Psoas muscle (tissue), 8 donors: ENCODE measurements around the gene HOXB5. TPM values are rescaled to one million over a fixed set of nuclear protein-coding genes. Genes with fewer than 3 reads are reported as not detected.

ENCODE experiments used
- ATAC-seq, 4 donors: fragments of 200-7000 bp; cut with Tn5 transposase; one replicate each; pipeline ENCODE4 v1.9.1; 2020; ENCODE audit warnings: moderate library complexity in 3 of 4, mild to moderate bottlenecking in 2 of 4
- DNase-seq, 2 donors: peaks; one replicate each; pipeline ENCODE4 v3.0.0-alpha.2; 2020
- H3K27ac ChIP-seq: fragments of 200-600 bp; one replicate; pipeline ENCODE4 v1.8.0; 2022
- H3K27me3 ChIP-seq, 3 donors: fragments of 200-600 bp in 1 of 3; one replicate each; pipeline versions ENCODE4 v1.6.1 to v1.8.0; 2013 to 2022; ENCODE audit warnings: low read length in 2 of 3, mild to moderate bottlenecking in 2 of 3, moderate library complexity in 1 of 3; ENCODE audit not compliant: insufficient read depth in 3 of 3
- H3K36me3 ChIP-seq, 2 donors: fragments of 200-600 bp in 1 of 2; one replicate each; pipeline versions ENCODE4 v1.6.1 to v1.8.0; 2013 to 2022; ENCODE audit warnings: low read depth in 1 of 2, mild to moderate bottlenecking in 1 of 2, moderate library complexity in 1 of 2; ENCODE audit not compliant: insufficient read depth in 1 of 2
- H3K4me1 ChIP-seq: fragments of 200-600 bp; one replicate; pipeline ENCODE4 v1.8.0; 2022
- H3K4me3 ChIP-seq: fragments of 200-600 bp; one replicate; pipeline ENCODE4 v1.8.0; 2022; ENCODE audit warnings: mild to moderate bottlenecking
- H3K9me3 ChIP-seq: fragments of 200-600 bp; one replicate; pipeline ENCODE4 v1.8.0; 2022
- WGBS, 3 donors: extraction: QIAGEN DNeasy Blood & Tissue Kit; methylation state at CpG; one replicate each; pipeline versions ENCODE4 v1.1.6 to v1.1.7; 2013; 5-methylcytosine and 5-hydroxymethylcytosine counted together
- intact Hi-C, 2 donors: fragments of 100-400 bp; cut with DNase I; formaldehyde crosslinking; loops; one replicate each; pipeline versions ENCODE4 v1.11.0 to v1.14.2; 2022
- polyA plus RNA-seq, 3 donors: library from polyadenylated mRNA; stranded (reverse); fragments of 200-250 nt; gene quantifications; one replicate each; pipeline ENCODE4 v1.2.3, GENCODE V29; 2013
- total RNA-seq, 4 donors: library from RNA; stranded (reverse); fragmentation: NEBNext Ultra II Directional in 2 of 4; extraction: Animal tissue kit (Norgen Biotek cat#: 25700) in 2 of 4; gene quantifications; one replicate each; pipeline versions ENCODE4 v1.2.1 to v1.2.4, GENCODE V29; 2021 to 2023
- TF ChIP-seq, protein P1 (sequence below): fragments of 200-600 bp; IDR thresholded peaks from one replicate; pipeline ENCODE4 v1.8.0; 2022; ENCODE audit warnings: antibody characterized with exemption
- donor health status: healthy with polysubstance abuse.
- donor health status: DM: no; HTN: no; CAD: no; lungs with moderate emphysema.
- donor health status: Bipolar disorder and iron deficiency.
- donor health status: healthy.
- donor health status: DM: yes; HTN: yes; CAD: no.
- donor health status: DM: no; HTN: no; CAD: no.
- donor health status: DM: no; HTN: no; CAD: no.
- donor health status: DM: yes; HTN: yes; CAD: no.

Gene HOXB5
- total and polyA plus RNA-seq, 7 donors, result 0.03 to 0.71 (median 0.20) TPM; not detected in 1

DNA sequence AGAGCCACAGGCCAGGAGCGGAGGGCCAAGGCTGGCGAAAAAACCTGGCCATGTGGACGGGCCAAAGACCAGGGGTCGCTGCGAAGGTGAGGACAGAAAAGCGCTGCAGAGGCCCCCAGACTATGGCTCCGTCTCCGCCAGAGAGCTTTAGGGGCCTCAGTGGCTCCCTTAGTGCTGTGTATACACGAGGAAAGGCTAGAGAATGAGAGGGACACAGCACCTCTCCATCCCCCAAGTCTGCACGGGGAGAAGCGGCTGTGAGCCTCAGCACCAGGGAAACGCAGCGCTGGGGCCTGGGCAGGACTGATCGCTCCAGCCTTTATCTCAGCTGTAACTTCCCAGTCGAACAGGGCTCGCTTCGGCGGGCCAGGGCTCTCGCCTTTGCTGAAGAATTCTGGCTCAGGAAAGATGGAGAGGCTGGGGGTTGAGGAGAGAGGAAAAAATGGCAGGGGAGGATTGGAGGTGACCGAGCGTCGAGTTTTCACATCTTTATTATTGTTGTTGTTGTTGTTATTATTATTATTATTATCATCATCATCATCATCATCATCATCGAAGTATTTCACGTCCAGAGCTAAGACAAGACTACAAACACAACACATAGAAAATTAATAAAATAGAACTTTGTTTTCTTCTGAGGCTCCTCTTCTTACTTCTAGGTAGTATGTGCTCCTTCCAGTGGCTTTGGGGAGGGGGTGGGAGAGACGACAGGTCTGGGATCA is 1.9 kb upstream of the HOXB5 start:
- intact Hi-C loops, result loop anchor here in 1 of 2 donors (10.0 kb wide), 1 partner anchor 571 kb away; no protein-coding TSS in a partner anchor
- DNase-seq (no peak), ATAC-seq (no peak)
- no peaks in the 10 kb centered on the region for H3K36me3 ChIP-seq
- 71 to 79% (median 75%) methylated on average over 25 of the region's 25 CpGs for WGBS, 3 donors
- no peaks in the 10 kb centered on the region for H3K9me3 ChIP-seq
- H3K4me3 ChIP-seq, result no peak overlapping the region
- H3K27me3 ChIP-seq, result peaks cover 0 to 93% (median 36%) of the 10 kb centered on the region in 3 donors
- no peak overlapping the region for H3K27ac ChIP-seq
- TF ChIP-seq, protein P1, sequence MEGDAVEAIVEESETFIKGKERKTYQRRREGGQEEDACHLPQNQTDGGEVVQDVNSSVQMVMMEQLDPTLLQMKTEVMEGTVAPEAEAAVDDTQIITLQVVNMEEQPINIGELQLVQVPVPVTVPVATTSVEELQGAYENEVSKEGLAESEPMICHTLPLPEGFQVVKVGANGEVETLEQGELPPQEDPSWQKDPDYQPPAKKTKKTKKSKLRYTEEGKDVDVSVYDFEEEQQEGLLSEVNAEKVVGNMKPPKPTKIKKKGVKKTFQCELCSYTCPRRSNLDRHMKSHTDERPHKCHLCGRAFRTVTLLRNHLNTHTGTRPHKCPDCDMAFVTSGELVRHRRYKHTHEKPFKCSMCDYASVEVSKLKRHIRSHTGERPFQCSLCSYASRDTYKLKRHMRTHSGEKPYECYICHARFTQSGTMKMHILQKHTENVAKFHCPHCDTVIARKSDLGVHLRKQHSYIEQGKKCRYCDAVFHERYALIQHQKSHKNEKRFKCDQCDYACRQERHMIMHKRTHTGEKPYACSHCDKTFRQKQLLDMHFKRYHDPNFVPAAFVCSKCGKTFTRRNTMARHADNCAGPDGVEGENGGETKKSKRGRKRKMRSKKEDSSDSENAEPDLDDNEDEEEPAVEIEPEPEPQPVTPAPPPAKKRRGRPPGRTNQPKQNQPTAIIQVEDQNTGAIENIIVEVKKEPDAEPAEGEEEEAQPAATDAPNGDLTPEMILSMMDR, result no peak
- H3K4me1 ChIP-seq, result peaks cover 10% of the 10 kb centered on the region

DNA sequence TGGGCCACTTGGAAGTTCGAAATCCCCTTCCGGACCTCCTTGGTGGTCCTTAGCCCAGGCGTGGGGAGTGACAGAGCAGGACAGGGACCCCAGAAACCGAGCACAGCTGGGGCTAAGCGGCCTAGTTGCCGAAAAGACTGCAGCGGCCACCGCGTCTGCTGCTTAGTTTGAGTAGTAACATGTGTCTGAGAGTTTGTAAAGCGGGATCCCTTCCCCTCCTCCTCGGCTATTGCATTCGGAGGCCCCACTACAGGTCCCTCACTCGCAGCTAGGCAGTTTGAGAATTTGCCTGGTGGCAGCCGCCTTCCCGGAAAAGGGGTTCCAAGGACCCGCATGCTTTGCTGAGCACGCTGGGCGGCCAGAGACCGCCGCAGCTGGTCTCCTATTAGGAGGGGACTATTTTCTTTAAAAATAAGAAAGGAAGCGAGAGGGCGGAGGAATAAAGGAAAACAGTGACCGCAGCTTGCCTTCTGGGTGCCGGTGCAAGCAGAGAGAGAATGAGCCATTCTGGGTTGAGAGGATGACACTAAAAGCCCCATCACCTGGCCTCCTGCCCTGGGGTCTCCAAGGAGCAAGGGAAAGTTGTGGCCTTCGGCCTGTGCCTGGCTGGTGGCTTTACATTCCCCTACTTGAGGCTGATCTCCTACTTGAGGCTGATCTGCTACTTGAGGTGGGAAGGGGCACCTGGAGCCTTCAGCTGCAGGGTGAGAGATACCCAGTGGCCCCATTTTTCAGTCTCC is 1.1 kb upstream of the HOXB5 start:
- H3K27me3 ChIP-seq, result peaks cover 0 to 92% (median 40%) of the 10 kb centered on the region in 3 donors
- TF ChIP-seq, protein P1, result no peak
- peaks cover 10% of the 10 kb centered on the region for H3K4me1 ChIP-seq
- H3K9me3 ChIP-seq, result no peaks in the 10 kb centered on the region
- no peaks in the 10 kb centered on the region for H3K36me3 ChIP-seq
- 66 to 76% (median 73%) methylated on average over 25 of the region's 25 CpGs for WGBS, 3 donors
- no peak overlapping the region for H3K27ac ChIP-seq
- intact Hi-C loops, result loop anchor here in 1 of 2 donors (10.0 kb wide), 1 partner anchor 570 kb away; no protein-coding TSS in a partner anchor
- ATAC-seq (no peak), DNase-seq (no peak)
- no peak overlapping the region for H3K4me3 ChIP-seq

DNA sequence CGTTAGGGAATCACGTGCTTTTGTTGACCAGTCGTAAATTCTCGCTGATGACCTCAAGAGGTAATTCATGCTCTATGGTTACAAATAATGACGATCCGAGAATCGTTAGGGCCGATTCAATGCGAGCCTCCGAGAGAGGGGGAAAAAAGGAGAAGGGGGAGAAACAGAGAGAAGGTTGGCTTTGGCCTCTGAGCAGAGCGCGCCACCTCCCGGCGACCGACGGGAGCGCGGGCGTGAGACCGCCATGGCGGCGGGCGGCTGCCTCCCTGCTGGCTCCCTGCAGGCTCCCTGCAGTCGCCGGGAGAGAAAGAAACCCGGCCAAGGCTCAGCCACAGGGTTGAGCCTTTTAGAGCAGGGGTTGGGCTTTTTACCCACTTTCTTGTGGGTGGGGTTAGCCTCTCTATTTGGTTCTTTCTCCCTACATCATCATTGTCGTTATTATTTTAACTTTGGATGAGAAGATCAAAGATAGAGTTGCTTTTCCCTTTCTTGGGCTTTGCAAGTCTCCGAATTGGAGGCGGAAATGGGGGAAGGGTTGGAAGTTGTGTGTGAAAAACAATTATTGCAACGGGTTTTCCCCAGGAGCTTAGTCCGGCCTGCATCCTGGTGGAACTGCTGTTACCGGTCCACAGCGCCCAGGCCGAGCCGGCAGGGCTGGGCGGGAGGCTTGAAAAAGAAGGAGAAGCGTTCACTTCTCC is 410 bp upstream of the HOXB5 start:
- WGBS, 3 donors, result 16 to 19% (median 18%) methylated on average over 31 to 37 of the region's 37 CpGs
- intact Hi-C loops, result loop anchor here in 1 of 2 donors (10.0 kb wide), 1 partner anchor 569 kb away; no protein-coding TSS in a partner anchor
- Histone ChIP-seq H3K4me3 (peak overlapping the region; percentile 50), H3K4me1 (peaks cover 10% of the 10 kb centered on the region), H3K9me3 (no peaks in the 10 kb centered on the region), H3K36me3 (no peaks in the 10 kb centered on the region), H3K27me3 (peaks cover 0 to 91% (median 41%) of the 10 kb centered on the region in 3 donors), H3K27ac (no peak overlapping the region)
- TF ChIP-seq, protein P1, result peak; percentile 90
- peak; percentile 83 to 85 for DNase-seq
- ATAC-seq, result peak; percentile 68 to 76 (median 72)

DNA sequence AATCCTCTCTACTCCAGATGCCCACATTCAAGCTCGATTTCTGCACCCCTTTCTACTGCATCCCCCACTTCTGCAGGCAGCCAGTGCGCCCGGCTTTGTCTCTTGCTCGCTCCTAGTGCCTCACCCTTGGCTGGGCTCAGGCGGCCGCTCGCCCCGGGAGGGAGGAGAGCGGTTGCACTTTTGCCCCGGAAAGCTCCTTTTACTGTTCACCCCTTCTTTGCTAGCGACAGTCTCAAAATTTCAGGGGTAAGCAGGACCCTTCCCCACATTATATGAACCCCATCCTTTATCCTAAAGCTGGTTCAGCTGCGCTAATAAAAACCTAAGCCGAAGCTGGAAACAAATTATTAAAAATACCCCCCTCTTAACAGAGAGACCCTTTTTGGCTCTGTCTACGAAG is 1.0 kb downstream of the HOXB5 start:
- ATAC-seq (no peak), DNase-seq (no peak)
- 36 to 51% (median 38%) methylated on average over 14 of the region's 14 CpGs for WGBS, 3 donors
- intact Hi-C loops, result loop anchor here in 1 of 2 donors (10.0 kb wide), 1 partner anchor 568 kb away; no protein-coding TSS in a partner anchor
- Histone ChIP-seq H3K4me1 (peaks cover 3% of the 10 kb centered on the region), H3K36me3 (no peaks in the 10 kb centered on the region), H3K9me3 (no peaks in the 10 kb centered on the region), H3K27me3 (peaks cover 0 to 84% (median 37%) of the 10 kb centered on the region in 3 donors), H3K4me3 (no peak overlapping the region), H3K27ac (no peak overlapping the region)
- TF ChIP-seq, protein P1, result no peak
